H1 (cell line): Measurements from ENCODE around the gene DOCK1. TPM values are rescaled to one million over a fixed set of nuclear protein-coding genes. Genes with fewer than 3 reads are reported as not detected.

ENCODE experiments used
- CTCF ChIA-PET: fragments of 300-600 bp; sonication (Branson Sonifier 250); formaldehyde crosslinking; loops from one replicate; lab custom pipeline; 2021; ENCODE audit not compliant: partially characterized antibody; lab: Charles Lee
- POLR2A ChIA-PET: fragments of 300-600 bp; sonication (Branson Sonifier 250); formaldehyde crosslinking; loops from one replicate; lab custom pipeline; 2021; ENCODE audit warnings: inconsistent platforms; ENCODE audit not compliant: partially characterized antibody; lab: Charles Lee
- DNase-seq, 2 experiments: peaks; one replicate each; pipeline versions ENCODE4 v3.0.0 to v3.0.0-alpha.2; 2010 to 2022; ENCODE audit warnings: low spot score in 2 of 2, low read depth in 1 of 2, mixed read lengths in 1 of 2
- FAIRE-seq: peaks from 2 replicates; lab custom pipeline; 2011; peaks lifted over from hg19 to GRCh38; lab: Jason Lieb, UNC
- H2AFZ ChIP-seq: 2 replicates; pipeline ENCODE4 v1.8.1; 2012; ENCODE audit warnings: low read length, inconsistent platforms
- H2AK5ac ChIP-seq: 2 replicates; pipeline ENCODE4 v1.6.1; 2013; ENCODE audit warnings: low read depth, low read length
- H2BK120ac ChIP-seq: replicated peaks from 2 replicates; pipeline ENCODE3; 2013; ENCODE audit warnings: low read depth, low read length, inconsistent platforms
- H2BK12ac ChIP-seq: 2 replicates; pipeline ENCODE4 v1.6.1; 2013; ENCODE audit warnings: low read depth, low read length
- H2BK15ac ChIP-seq: 2 replicates; pipeline ENCODE4 v1.6.1; 2013; ENCODE audit warnings: low read length
- H2BK20ac ChIP-seq: 2 replicates; pipeline ENCODE4 v1.6.1; 2013; ENCODE audit warnings: low read length
- H2BK5ac ChIP-seq: 2 replicates; pipeline ENCODE4 v1.6.1; 2013; ENCODE audit warnings: low read depth, low read length
- H3K14ac ChIP-seq: 2 replicates; pipeline ENCODE4 v1.6.1; 2013; ENCODE audit warnings: inconsistent platforms; ENCODE audit not compliant: insufficient read length
- H3K18ac ChIP-seq: 2 replicates; pipeline ENCODE4 v1.6.1; 2013; ENCODE audit warnings: low read length; ENCODE audit errors: extremely low read depth
- H3K23ac ChIP-seq: 2 replicates; pipeline ENCODE4 v1.6.1; 2013; ENCODE audit warnings: inconsistent platforms; ENCODE audit not compliant: insufficient read length
- H3K23me2 ChIP-seq: 2 replicates; pipeline ENCODE4 v1.6.1; 2013; ENCODE audit warnings: low read depth, low read length
- H3K27ac ChIP-seq: 2 replicates; pipeline ENCODE4 v1.6.1; 2011; ENCODE audit warnings: low read depth, low read length, inconsistent platforms
- H3K27me3 ChIP-seq, 4 experiments: replicated peaks in 1 of 4; 1 replicate in 1 of 4; 2 replicates in 3 of 4; pipeline versions ENCODE4 v1.6.1 to v1.8.1; 2011 to 2013; ENCODE audit warnings: low read length in 3 of 4, mild to moderate bottlenecking in 3 of 4, inconsistent platforms in 2 of 4, mixed read lengths in 2 of 4, moderate library complexity in 1 of 4; ENCODE audit not compliant: control insufficient read depth in 3 of 4, insufficient read depth in 3 of 4; ENCODE audit errors: extremely low read depth in 1 of 4
- H3K36me3 ChIP-seq, 4 experiments: 2 replicates each; pipeline versions ENCODE4 v1.6.1 to v1.8.1; 2011 to 2013; ENCODE audit warnings: mild to moderate bottlenecking in 4 of 4, low read length in 3 of 4, moderate library complexity in 2 of 4, control low read depth in 1 of 4, inconsistent platforms in 1 of 4; ENCODE audit not compliant: insufficient read depth in 4 of 4, control insufficient read depth in 2 of 4
- H3K4ac ChIP-seq: replicated peaks from 2 replicates; pipeline ENCODE3; 2013; ENCODE audit warnings: low read length, low read depth, mixed read lengths, inconsistent platforms; ENCODE audit not compliant: insufficient read length
- H3K4me1 ChIP-seq, 4 experiments: replicated peaks in 1 of 4; 1 replicate in 1 of 4; 2 replicates in 3 of 4; pipeline versions ENCODE4 v1.6.1 to v1.8.1; 2011 to 2013; ENCODE audit warnings: low read length in 3 of 4, inconsistent platforms in 2 of 4, mixed read lengths in 1 of 4; ENCODE audit not compliant: insufficient read depth in 4 of 4, control insufficient read depth in 3 of 4
- H3K4me2 ChIP-seq, 2 experiments: 2 replicates each; pipeline versions ENCODE4 v1.6.1 to v1.8.1; 2011 to 2013; ENCODE audit warnings: low read depth in 2 of 2, low read length in 2 of 2, control low read depth in 1 of 2, inconsistent platforms in 1 of 2, mild to moderate bottlenecking in 1 of 2; ENCODE audit not compliant: insufficient read depth in 1 of 2
- H3K4me3 ChIP-seq, 4 experiments: fragments of 200-600, 300-600 bp in 1 of 4; sonication (generic), shearing (Covaris generic), sonication (Bioruptor Twin) in 1 of 4; 2 replicates each; pipeline versions ENCODE4 v1.5.1 to v1.8.1; 2011 to 2016; ENCODE audit warnings: low read length in 4 of 4, low read depth in 3 of 4, control low read depth in 2 of 4, inconsistent platforms in 2 of 4, mild to moderate bottlenecking in 2 of 4, mixed read lengths in 1 of 4, moderate library complexity in 1 of 4; ENCODE audit not compliant: insufficient read depth in 2 of 4; ENCODE audit errors: extremely low read depth in 1 of 4
- H3K56ac ChIP-seq: replicated peaks from 2 replicates; pipeline ENCODE3; 2013; ENCODE audit warnings: low read depth, mild to moderate bottlenecking, mixed read lengths, low read length, inconsistent platforms; ENCODE audit not compliant: insufficient read length
- H3K79me1 ChIP-seq: 2 replicates; pipeline ENCODE4 v1.6.1; 2013; ENCODE audit warnings: low read depth, low read length, control low read depth
- H3K79me2 ChIP-seq, 2 experiments: 2 replicates each; pipeline versions ENCODE4 v1.6.1 to v1.8.1; 2012 to 2013; ENCODE audit warnings: low read length in 2 of 2, mild to moderate bottlenecking in 2 of 2, inconsistent platforms in 1 of 2; ENCODE audit not compliant: insufficient read depth in 2 of 2, control insufficient read depth in 1 of 2
- H3K9ac ChIP-seq, 4 experiments: replicated peaks in 1 of 4; 1 replicate in 1 of 4; 2 replicates in 3 of 4; pipeline versions ENCODE4 v1.6.1 to v1.8.1; 2011 to 2013; ENCODE audit warnings: low read depth in 3 of 4, low read length in 3 of 4, control low read depth in 2 of 4, mild to moderate bottlenecking in 2 of 4, moderate library complexity in 2 of 4, inconsistent platforms in 1 of 4; ENCODE audit errors: extremely low read depth in 1 of 4
- H3K9me3 ChIP-seq, 2 experiments: 2 replicates each; pipeline versions ENCODE4 v1.6.1 to v1.8.1; 2012 to 2013; ENCODE audit warnings: mild to moderate bottlenecking in 2 of 2, moderate library complexity in 2 of 2, control low read depth in 1 of 2, inconsistent platforms in 1 of 2, low read depth in 1 of 2, low read length in 1 of 2, mixed read lengths in 1 of 2; ENCODE audit not compliant: insufficient read depth in 2 of 2
- H4K20me1 ChIP-seq, 2 experiments: replicated peaks in 1 of 2; 2 replicates each; pipeline versions ENCODE3 to v1.8.1; 2011 to 2013; ENCODE audit warnings: inconsistent platforms in 2 of 2, low read length in 2 of 2, mild to moderate bottlenecking in 1 of 2; ENCODE audit not compliant: insufficient read depth in 2 of 2, control insufficient read depth in 1 of 2
- H4K5ac ChIP-seq: 2 replicates; pipeline ENCODE4 v1.6.1; 2013; ENCODE audit warnings: low read length, low read depth, mixed read lengths, inconsistent platforms; ENCODE audit not compliant: insufficient read length
- H4K8ac ChIP-seq: 2 replicates; pipeline ENCODE4 v1.8.0; 2013; ENCODE audit warnings: mild to moderate bottlenecking, moderate library complexity, low read length, inconsistent platforms; ENCODE audit not compliant: insufficient read depth; ENCODE audit errors: extremely low read depth
- H4K91ac ChIP-seq: replicated peaks from 2 replicates; pipeline ENCODE3; 2013; ENCODE audit warnings: low read length, mixed read lengths, inconsistent platforms; ENCODE audit not compliant: insufficient read length
- CTBP2 ChIP-seq: IDR thresholded peaks from 2 replicates; pipeline ENCODE4 v1.7.0; 2011; ENCODE audit warnings: borderline replicate concordance, mild to moderate bottlenecking, moderate library complexity, mixed read lengths, low read length; ENCODE audit not compliant: insufficient read depth, insufficient read length
- KDM1A ChIP-seq: fragments of 200-600, 300-600 bp; sonication (generic); IDR thresholded peaks from 2 replicates; pipeline ENCODE4 v1.7.1; 2016; ENCODE audit warnings: mild to moderate bottlenecking, low read length, borderline replicate concordance
- POU5F1 ChIP-seq: IDR thresholded peaks from 2 replicates; pipeline ENCODE4 v1.6.1; 2011; ENCODE audit warnings: low read depth, mild to moderate bottlenecking, low read length, moderate library complexity
- whole genome bisulfite sequencing, 2 experiments: shearing (Covaris generic) in 1 of 2; methylation state at CpG; one replicate each; pipeline versions ENCODE4 v1.1.6 to v1.1.7; 2013 to 2015; ENCODE audit warnings: low lambda C conversion rate in 2 of 2, mixed read lengths in 2 of 2, inconsistent platforms in 1 of 2, low coverage in 1 of 2, missing lambda C conversion rate in 1 of 2; ENCODE audit not compliant: insufficient replicate concordance in 2 of 2, insufficient coverage in 1 of 2, insufficient read length in 1 of 2; ENCODE audit errors: extremely low coverage in 1 of 2, missing lambda C conversion rate in 1 of 2; 5-methylcytosine and 5-hydroxymethylcytosine counted together
- polyA plus RNA-seq, 7 experiments: library from polyadenylated mRNA; depleted of rRNA in 3 of 7; stranded (reverse) in 5 of 7; unstranded in 2 of 7; fragments of >200 nt in 5 of 7; fragments of 200-250 nt in 2 of 7; gene quantifications; 1 replicate in 5 of 7; 2 replicates in 1 of 7; 4 replicates in 1 of 7; pipeline versions ENCODE4 v1.2.1 to v1.2.3, GENCODE V29; 2011 to 2013; ENCODE audit warnings: missing spikeins in 2 of 7, mixed read lengths in 2 of 7
- total RNA-seq: library from RNA; stranded (reverse); fragmentation: NEBNext Ultra II Directional; extraction: Animal tissue kit (Norgen Biotek cat#: 25700); gene quantifications from 2 replicates; pipeline ENCODE4 v1.2.1, GENCODE V29; 2021

DOCK1 gene
- total and polyA plus RNA-seq, 2 of the 8 experiments (the other 6 are each of a cell fraction or from before 2014, with no cell fraction given): 11.6 to 53.0 TPM

GRCh38 chr10:127040756-127041155, 135.5 kb downstream of the DOCK1 start:
- POLR2A ChIA-PET: no interaction called here
- no peak overlapping the region for H2BK120ac ChIP-seq
- no peaks in the 10 kb centered on the region; the same call in 1 of the 2 replicates for H3K79me1 ChIP-seq
- no peaks in the 10 kb centered on the region for H3K4me1 ChIP-seq
- FAIRE-seq (no peak), DNase-seq (no peak)
- H4K5ac ChIP-seq: no peak overlapping the region
- H2BK5ac ChIP-seq: no peak overlapping the region
- peaks cover 0 to 30% (median 24%) of the 10 kb centered on the region in 4 experiments; a peak in 6 of 8 replicates for H3K36me3 ChIP-seq
- no peak overlapping the region for H2AFZ ChIP-seq
- no peak overlapping the region for H3K23ac ChIP-seq
- no peaks in the 10 kb centered on the region for H3K79me2 ChIP-seq
- H3K56ac ChIP-seq: no peak overlapping the region
- no peak overlapping the region for H4K8ac ChIP-seq
- no peaks in the 10 kb centered on the region for H3K27me3 ChIP-seq
- H2BK15ac ChIP-seq: no peak overlapping the region
- no peaks in the 10 kb centered on the region for H3K9me3 ChIP-seq
- no peak overlapping the region for H2BK20ac ChIP-seq
- CTCF ChIA-PET: no interaction called here
- H3K27ac ChIP-seq: no peak overlapping the region
- no peak overlapping the region for H3K14ac ChIP-seq
- no peak for TF ChIP-seq CTBP2
- no peak for TF ChIP-seq KDM1A
- no peak for TF ChIP-seq POU5F1
- TF ChIP-seq, all 59 proteins: peak for 0
- H3K4ac ChIP-seq: no peak overlapping the region
- H3K9ac ChIP-seq: no peak overlapping the region
- no peak overlapping the region for H2BK12ac ChIP-seq
- no peak overlapping the region for H3K4me2 ChIP-seq
- no peaks in the 10 kb centered on the region for H3K23me2 ChIP-seq
- 84% methylated on average over 4 of the region's 4 CpGs; no CpG with 5 or more reads in 1 of the 2 experiments for WGBS, 2 experiments
- H4K20me1 ChIP-seq: no peaks in the 10 kb centered on the region
- no peak overlapping the region for H4K91ac ChIP-seq
- no peak overlapping the region for H3K4me3 ChIP-seq
- H3K18ac ChIP-seq: no peak overlapping the region
- H2AK5ac ChIP-seq: no peak overlapping the region
